HepG2 (cell line): ENCODE data around the gene TMUB1. TPM values are rescaled to one million over a fixed set of nuclear protein-coding genes. Genes with fewer than 3 reads are reported as not detected.

ENCODE experiments used
- CHD2 ChIP-seq: IDR thresholded peaks from 2 replicates; pipeline ENCODE4 v1.6.1; 2011; ENCODE audit warnings: low read depth, low read length, improper control_type of control experiment
- GZF1 ChIP-seq: sonication (generic); formaldehyde crosslinking; IDR thresholded peaks from 2 replicates; pipeline ENCODE4 v1.5.1; 2020; ENCODE audit warnings: mild to moderate bottlenecking, missing genetic modification reagents
- HNRNPUL1 ChIP-seq: fragments of 200-400 bp; formaldehyde crosslinking; IDR thresholded peaks from 2 replicates; pipeline ENCODE4 v1.6.1; 2017; ENCODE audit warnings: low read depth, mild to moderate bottlenecking, low read length, moderate library complexity
- PAF1 ChIP-seq: IDR thresholded peaks from 2 replicates; pipeline ENCODE4 v1.6.1; 2016; ENCODE audit warnings: missing genetic modification reagents, missing compliant biosample characterization
- PTBP1 ChIP-seq: fragments of 200-400 bp; formaldehyde crosslinking; IDR thresholded peaks from 2 replicates; pipeline ENCODE4 v1.6.1; 2018; ENCODE audit warnings: low read length, low read depth; ENCODE audit not compliant: poor library complexity, severe bottlenecking
- REPIN1 ChIP-seq: sonication (generic); formaldehyde crosslinking; IDR thresholded peaks from 2 replicates; pipeline ENCODE4 v1.8.0; 2022; ENCODE audit warnings: missing genetic modification reagents, low read depth, mild to moderate bottlenecking, borderline replicate concordance
- SALL1 ChIP-seq: sonication (generic); formaldehyde crosslinking; IDR thresholded peaks from 2 replicates; pipeline ENCODE4 v1.8.0; 2022; ENCODE audit warnings: mild to moderate bottlenecking, missing genetic modification reagents
- ZNF598 ChIP-seq: sonication (generic); formaldehyde crosslinking; IDR thresholded peaks from 2 replicates; pipeline ENCODE4 v1.5.1; 2020; ENCODE audit warnings: mild to moderate bottlenecking, missing genetic modification reagents, borderline replicate concordance
- ZSCAN21 ChIP-seq: sonication (generic); formaldehyde crosslinking; IDR thresholded peaks from 2 replicates; pipeline ENCODE4 v1.8.0; 2022; ENCODE audit warnings: mild to moderate bottlenecking, missing genetic modification reagents, moderate library complexity, borderline replicate concordance
- polyA plus RNA-seq, 8 experiments: library from polyadenylated mRNA; depleted of rRNA in 3 of 8; stranded (reverse) in 7 of 8; unstranded in 1 of 8; fragments of >200 nt; fragmentation: Illumina TruSeq in 4 of 8; extraction: Trizol in 4 of 8; gene quantifications; 2 replicates each; pipeline versions ENCODE4 v1.2.1 to v1.2.3, GENCODE V29; 2011 to 2016; ENCODE audit warnings: low read depth in 4 of 8, missing spikeins in 1 of 8, mixed read lengths in 1 of 8; ENCODE audit not compliant: insufficient read depth in 1 of 8
- total RNA-seq, 5 experiments: library from RNA; depleted of rRNA; stranded (reverse); fragments of >200 nt; fragmentation: Illumina TruSeq; extraction: Trizol; gene quantifications; 2 replicates each; pipeline ENCODE4 v1.2.3, GENCODE V29; 2016; ENCODE audit warnings: low read depth in 1 of 5
- TF ChIP-seq, protein P1 (sequence below): sonication (generic); formaldehyde crosslinking; IDR thresholded peaks from 2 replicates; pipeline ENCODE4 v1.4.0; 2020; ENCODE audit warnings: mild to moderate bottlenecking, missing genetic modification reagents
- TF ChIP-seq, protein P2 (sequence below): sonication (generic); formaldehyde crosslinking; IDR thresholded peaks from 2 replicates; pipeline ENCODE4 v1.4.0; 2020; ENCODE audit warnings: low read depth, missing genetic modification reagents
- TF ChIP-seq, protein P3 (sequence below): sonication (generic); formaldehyde crosslinking; IDR thresholded peaks from 2 replicates; pipeline ENCODE4 v1.5.1; 2020; ENCODE audit warnings: missing genetic modification reagents, mild to moderate bottlenecking, borderline replicate concordance
- TF ChIP-seq, protein P4 (sequence below): sonication (generic); formaldehyde crosslinking; IDR thresholded peaks from 2 replicates; pipeline ENCODE4 v1.4.0; 2020; ENCODE audit warnings: mild to moderate bottlenecking, missing genetic modification reagents
- TF ChIP-seq, protein P5 (sequence below): sonication (generic); formaldehyde crosslinking; IDR thresholded peaks from 2 replicates; pipeline ENCODE4 v1.8.0; 2022; ENCODE audit warnings: mild to moderate bottlenecking, missing genetic modification reagents
- TF ChIP-seq, protein P6 (sequence below): IDR thresholded peaks from 2 replicates; pipeline ENCODE4 v1.6.1; 2016; ENCODE audit warnings: low read depth, control low read depth

Gene TMUB1
- total and polyA plus RNA-seq, 2 of the 13 experiments (the other 11 are each of a cell fraction or from before 2014, with no cell fraction given): 44.8 to 51.6 TPM

DNA sequence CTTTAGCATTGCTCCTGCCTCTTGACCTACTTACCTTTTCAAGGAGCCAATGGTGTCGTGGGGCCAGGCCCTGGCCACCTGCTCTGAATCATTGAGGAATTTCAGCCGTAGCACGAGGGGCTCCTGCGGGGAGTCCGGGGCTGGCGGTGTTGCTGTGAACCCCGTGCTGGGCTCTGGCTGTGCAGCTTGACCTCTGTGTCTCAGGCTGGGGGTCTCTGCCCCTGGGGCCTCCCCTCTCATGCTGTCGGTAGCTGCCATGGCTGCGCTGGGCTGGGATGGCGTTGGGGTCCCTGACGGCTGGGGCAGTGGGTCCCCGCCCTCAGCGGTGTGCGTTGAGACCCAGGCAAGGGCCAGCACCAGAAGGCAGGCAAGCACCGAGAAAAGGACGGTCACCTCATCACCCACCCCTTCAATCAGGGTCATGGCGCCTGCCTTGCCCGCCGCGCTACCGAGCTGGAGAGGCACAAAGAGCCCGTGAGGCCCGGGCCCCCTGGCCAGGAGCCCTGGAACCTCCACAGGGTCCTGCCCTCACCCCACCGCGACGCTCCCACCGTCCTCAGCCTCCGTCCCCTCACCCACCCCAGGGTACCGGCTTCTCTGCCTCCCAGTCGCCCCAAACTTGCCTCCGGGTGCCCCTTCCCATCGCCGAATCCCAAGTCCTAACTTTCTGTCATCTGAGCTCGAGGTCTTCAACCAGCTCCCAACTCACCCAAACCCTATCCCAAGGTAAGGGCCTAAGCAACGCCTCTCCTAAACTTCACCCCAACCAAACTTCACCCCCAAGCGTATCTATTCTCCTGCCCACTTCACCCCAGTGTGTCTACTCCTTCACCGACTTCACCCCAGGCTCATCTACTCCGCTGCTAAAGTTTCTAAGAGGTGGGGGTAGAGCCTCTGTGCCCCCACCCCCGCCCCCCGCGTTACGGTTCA, 887 bp downstream of the TMUB1 start (continued):
- TF ChIP-seq, protein P1, sequence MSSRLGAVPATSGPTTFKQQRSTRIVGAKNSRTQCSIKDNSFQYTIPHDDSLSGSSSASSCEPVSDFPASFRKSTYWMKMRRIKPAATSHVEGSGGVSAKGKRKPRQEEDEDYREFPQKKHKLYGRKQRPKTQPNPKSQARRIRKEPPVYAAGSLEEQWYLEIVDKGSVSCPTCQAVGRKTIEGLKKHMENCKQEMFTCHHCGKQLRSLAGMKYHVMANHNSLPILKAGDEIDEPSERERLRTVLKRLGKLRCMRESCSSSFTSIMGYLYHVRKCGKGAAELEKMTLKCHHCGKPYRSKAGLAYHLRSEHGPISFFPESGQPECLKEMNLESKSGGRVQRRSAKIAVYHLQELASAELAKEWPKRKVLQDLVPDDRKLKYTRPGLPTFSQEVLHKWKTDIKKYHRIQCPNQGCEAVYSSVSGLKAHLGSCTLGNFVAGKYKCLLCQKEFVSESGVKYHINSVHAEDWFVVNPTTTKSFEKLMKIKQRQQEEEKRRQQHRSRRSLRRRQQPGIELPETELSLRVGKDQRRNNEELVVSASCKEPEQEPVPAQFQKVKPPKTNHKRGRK (CRISPR knock-in tag): no peak
- TF ChIP-seq, protein P2, sequence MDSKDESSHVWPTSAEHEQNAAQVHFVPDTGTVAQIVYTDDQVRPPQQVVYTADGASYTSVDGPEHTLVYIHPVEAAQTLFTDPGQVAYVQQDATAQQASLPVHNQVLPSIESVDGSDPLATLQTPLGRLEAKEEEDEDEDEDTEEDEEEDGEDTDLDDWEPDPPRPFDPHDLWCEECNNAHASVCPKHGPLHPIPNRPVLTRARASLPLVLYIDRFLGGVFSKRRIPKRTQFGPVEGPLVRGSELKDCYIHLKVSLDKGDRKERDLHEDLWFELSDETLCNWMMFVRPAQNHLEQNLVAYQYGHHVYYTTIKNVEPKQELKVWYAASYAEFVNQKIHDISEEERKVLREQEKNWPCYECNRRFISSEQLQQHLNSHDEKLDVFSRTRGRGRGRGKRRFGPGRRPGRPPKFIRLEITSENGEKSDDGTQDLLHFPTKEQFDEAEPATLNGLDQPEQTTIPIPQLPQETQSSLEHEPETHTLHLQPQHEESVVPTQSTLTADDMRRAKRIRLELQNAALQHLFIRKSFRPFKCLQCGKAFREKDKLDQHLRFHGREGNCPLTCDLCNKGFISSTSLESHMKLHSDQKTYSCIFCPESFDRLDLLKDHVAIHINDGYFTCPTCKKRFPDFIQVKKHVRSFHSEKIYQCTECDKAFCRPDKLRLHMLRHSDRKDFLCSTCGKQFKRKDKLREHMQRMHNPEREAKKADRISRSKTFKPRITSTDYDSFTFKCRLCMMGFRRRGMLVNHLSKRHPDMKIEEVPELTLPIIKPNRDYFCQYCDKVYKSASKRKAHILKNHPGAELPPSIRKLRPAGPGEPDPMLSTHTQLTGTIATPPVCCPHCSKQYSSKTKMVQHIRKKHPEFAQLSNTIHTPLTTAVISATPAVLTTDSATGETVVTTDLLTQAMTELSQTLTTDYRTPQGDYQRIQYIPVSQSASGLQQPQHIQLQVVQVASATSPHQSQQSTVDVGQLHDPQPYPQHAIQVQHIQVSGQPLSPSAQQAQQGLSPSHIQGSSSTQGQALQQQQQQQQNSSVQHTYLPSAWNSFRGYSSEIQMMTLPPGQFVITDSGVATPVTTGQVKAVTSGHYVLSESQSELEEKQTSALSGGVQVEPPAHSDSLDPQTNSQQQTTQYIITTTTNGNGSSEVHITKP (CRISPR knock-in tag): no peak
- TF ChIP-seq ZSCAN21 (CRISPR knock-in tag): 0 out of 2 replicates have a peak, but pooled peaks have one; percentile 21
- no peak for TF ChIP-seq PTBP1
- no peak for TF ChIP-seq HNRNPUL1
- TF ChIP-seq, protein P3, sequence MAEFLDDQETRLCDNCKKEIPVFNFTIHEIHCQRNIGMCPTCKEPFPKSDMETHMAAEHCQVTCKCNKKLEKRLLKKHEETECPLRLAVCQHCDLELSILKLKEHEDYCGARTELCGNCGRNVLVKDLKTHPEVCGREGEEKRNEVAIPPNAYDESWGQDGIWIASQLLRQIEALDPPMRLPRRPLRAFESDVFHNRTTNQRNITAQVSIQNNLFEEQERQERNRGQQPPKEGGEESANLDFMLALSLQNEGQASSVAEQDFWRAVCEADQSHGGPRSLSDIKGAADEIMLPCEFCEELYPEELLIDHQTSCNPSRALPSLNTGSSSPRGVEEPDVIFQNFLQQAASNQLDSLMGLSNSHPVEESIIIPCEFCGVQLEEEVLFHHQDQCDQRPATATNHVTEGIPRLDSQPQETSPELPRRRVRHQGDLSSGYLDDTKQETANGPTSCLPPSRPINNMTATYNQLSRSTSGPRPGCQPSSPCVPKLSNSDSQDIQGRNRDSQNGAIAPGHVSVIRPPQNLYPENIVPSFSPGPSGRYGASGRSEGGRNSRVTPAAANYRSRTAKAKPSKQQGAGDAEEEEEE: no peak
- TF ChIP-seq ZNF598 (CRISPR knock-in tag): no peak
- TF ChIP-seq, protein P4, sequence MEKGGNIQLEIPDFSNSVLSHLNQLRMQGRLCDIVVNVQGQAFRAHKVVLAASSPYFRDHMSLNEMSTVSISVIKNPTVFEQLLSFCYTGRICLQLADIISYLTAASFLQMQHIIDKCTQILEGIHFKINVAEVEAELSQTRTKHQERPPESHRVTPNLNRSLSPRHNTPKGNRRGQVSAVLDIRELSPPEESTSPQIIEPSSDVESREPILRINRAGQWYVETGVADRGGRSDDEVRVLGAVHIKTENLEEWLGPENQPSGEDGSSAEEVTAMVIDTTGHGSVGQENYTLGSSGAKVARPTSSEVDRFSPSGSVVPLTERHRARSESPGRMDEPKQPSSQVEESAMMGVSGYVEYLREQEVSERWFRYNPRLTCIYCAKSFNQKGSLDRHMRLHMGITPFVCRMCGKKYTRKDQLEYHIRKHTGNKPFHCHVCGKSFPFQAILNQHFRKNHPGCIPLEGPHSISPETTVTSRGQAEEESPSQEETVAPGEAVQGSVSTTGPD (CRISPR knock-in tag): no peak; the same call in 1 of the 2 replicates
- peak; percentile 15; the same call in 1 of the 2 replicates for TF ChIP-seq SALL1 (CRISPR knock-in tag)
- no peak for TF ChIP-seq CHD2
- no peak for TF ChIP-seq GZF1 (CRISPR knock-in tag)
- TF ChIP-seq, protein P5, sequence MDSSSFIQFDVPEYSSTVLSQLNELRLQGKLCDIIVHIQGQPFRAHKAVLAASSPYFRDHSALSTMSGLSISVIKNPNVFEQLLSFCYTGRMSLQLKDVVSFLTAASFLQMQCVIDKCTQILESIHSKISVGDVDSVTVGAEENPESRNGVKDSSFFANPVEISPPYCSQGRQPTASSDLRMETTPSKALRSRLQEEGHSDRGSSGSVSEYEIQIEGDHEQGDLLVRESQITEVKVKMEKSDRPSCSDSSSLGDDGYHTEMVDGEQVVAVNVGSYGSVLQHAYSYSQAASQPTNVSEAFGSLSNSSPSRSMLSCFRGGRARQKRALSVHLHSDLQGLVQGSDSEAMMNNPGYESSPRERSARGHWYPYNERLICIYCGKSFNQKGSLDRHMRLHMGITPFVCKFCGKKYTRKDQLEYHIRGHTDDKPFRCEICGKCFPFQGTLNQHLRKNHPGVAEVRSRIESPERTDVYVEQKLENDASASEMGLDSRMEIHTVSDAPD: no peak
- no peak for TF ChIP-seq PAF1 (CRISPR knock-in tag)
- TF ChIP-seq, protein P6, sequence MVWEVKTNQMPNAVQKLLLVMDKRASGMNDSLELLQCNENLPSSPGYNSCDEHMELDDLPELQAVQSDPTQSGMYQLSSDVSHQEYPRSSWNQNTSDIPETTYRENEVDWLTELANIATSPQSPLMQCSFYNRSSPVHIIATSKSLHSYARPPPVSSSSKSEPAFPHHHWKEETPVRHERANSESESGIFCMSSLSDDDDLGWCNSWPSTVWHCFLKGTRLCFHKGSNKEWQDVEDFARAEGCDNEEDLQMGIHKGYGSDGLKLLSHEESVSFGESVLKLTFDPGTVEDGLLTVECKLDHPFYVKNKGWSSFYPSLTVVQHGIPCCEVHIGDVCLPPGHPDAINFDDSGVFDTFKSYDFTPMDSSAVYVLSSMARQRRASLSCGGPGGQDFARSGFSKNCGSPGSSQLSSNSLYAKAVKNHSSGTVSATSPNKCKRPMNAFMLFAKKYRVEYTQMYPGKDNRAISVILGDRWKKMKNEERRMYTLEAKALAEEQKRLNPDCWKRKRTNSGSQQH: no peak
- TF ChIP-seq REPIN1 (CRISPR knock-in tag): no peak
